ENCODE data around the gene ZRSR2. TPM values are rescaled to one million over a fixed set of nuclear protein-coding genes. Genes with fewer than 3 reads are reported as not detected.

ZRSR2 gene
- total and polyA plus RNA-seq, 2 of the 8 experiments (the other 6 are each of a cell fraction or from before 2014, with no cell fraction given): 3.9 to 6.9 TPM

GRCh38 chrX:15822922-15823321 lies 32.6 kb downstream of the ZRSR2 start:
- TF ChIP-seq SAP30 (IDR thresholded peaks at IDR 0.05; ENCODE audit: insufficient read depth, insufficient replicate concordance, low read length) (no peak), ZNF274 (IDR thresholded peaks at IDR 0.05; ENCODE audit: borderline replicate concordance, extremely low read depth, low read length) (no peak), SIN3A (conservative IDR thresholded peaks at IDR 0.05 in 1 of 2, IDR thresholded peaks at IDR 0.05 in 1 of 2; ENCODE audit: low read depth in 1 of 2, low read length in 2 of 2) (no peak), POLR2AphosphoS5 (IDR thresholded peaks at IDR 0.05; ENCODE audit: low read depth, low read length) (no peak), RNF2 (IDR thresholded peaks at IDR 0.05; ENCODE audit: borderline replicate concordance, low read depth, low read length, missing control alignments, poor library complexity, severe bottlenecking) (no peak)
- Histone ChIP-seq H3K79me1 (ENCODE audit: low read depth, low read length) (no peaks in the 10 kb centered on the region), H3K27me3 (replicated peaks in 1 of 4; ENCODE audit: control insufficient read depth in 3 of 4, extremely low read depth in 1 of 4, insufficient read depth in 3 of 4, low read length in 3 of 4) (no peaks in the 10 kb centered on the region), H2BK20ac (ENCODE audit: low read length) (no peak overlapping the region), H3K23me2 (ENCODE audit: low read depth, low read length) (no peaks in the 10 kb centered on the region), H3K23ac (ENCODE audit: insufficient read length) (no peak overlapping the region), H3K4me2 (ENCODE audit: insufficient read depth in 1 of 2, low read depth in 2 of 2, low read length in 2 of 2) (no peak overlapping the region), H3K9ac (replicated peaks in 1 of 4; ENCODE audit: extremely low read depth in 1 of 4, low read depth in 3 of 4, low read length in 3 of 4) (no peak overlapping the region), H3K4ac (replicated peaks; ENCODE audit: insufficient read length, low read depth, low read length) (no peak overlapping the region), H3K4me3 (ENCODE audit: extremely low read depth in 1 of 4, insufficient read depth in 2 of 4, low read depth in 3 of 4, low read length in 4 of 4) (no peak overlapping the region), H4K5ac (ENCODE audit: insufficient read length, low read depth, low read length) (no peak overlapping the region), H4K91ac (replicated peaks; ENCODE audit: insufficient read length, low read length) (no peak overlapping the region), H3K14ac (ENCODE audit: insufficient read length) (no peak overlapping the region), H4K8ac (ENCODE audit: extremely low read depth, insufficient read depth, low read length) (no peak overlapping the region), H2BK120ac (replicated peaks; ENCODE audit: low read depth, low read length) (no peak overlapping the region), H3K18ac (ENCODE audit: extremely low read depth, low read length) (no peak overlapping the region), H3K27ac (ENCODE audit: low read depth, low read length) (no peak overlapping the region), H2AK5ac (ENCODE audit: low read depth, low read length) (no peak overlapping the region), H2BK5ac (ENCODE audit: low read depth, low read length) (no peak overlapping the region), H2BK12ac (ENCODE audit: low read depth, low read length) (no peak overlapping the region), H3K56ac (replicated peaks; ENCODE audit: insufficient read length, low read depth, low read length) (no peak overlapping the region), H2AFZ (ENCODE audit: low read length) (no peak overlapping the region), H3K36me3 (ENCODE audit: control insufficient read depth in 2 of 4, insufficient read depth in 4 of 4, low read length in 3 of 4) (peaks cover 0 to 13% (median 5%) of the 10 kb centered on the region in 4 experiments; a peak in 5 of 8 replicates), H2BK15ac (ENCODE audit: low read length) (no peak overlapping the region), H3K9me3 (ENCODE audit: insufficient read depth in 2 of 2, low read depth in 1 of 2, low read length in 1 of 2) (no peaks in the 10 kb centered on the region), H3K79me2 (ENCODE audit: control insufficient read depth in 1 of 2, insufficient read depth in 2 of 2, low read length in 2 of 2) (no peaks in the 10 kb centered on the region), H3K4me1 (replicated peaks in 1 of 4; ENCODE audit: control insufficient read depth in 3 of 4, insufficient read depth in 4 of 4, low read length in 3 of 4) (no peaks in the 10 kb centered on the region; a peak in 1 of 7 replicates), H4K20me1 (replicated peaks in 1 of 2; ENCODE audit: control insufficient read depth in 1 of 2, insufficient read depth in 2 of 2, low read length in 2 of 2) (no peaks in the 10 kb centered on the region)
- FAIRE-seq (no peak), DNase-seq (ENCODE audit: low read depth in 1 of 2, low spot score in 2 of 2) (no peak)
- CTCF ChIA-PET (ENCODE audit: partially characterized antibody): no interaction called here
- POLR2A ChIA-PET (ENCODE audit: partially characterized antibody): no interaction called here
- WGBS, 2 experiments (ENCODE audit: extremely low coverage in 1 of 2, insufficient coverage in 1 of 2, insufficient read length in 1 of 2, insufficient replicate concordance in 2 of 2, low coverage in 1 of 2, low lambda C conversion rate in 2 of 2, missing lambda C conversion rate in 1 of 2): 93% methylated on average over 20 of the region's 23 CpGs; no CpG with 5 or more reads in 1 of the 2 experiments

All from H1 (cell line).